Left lobe of liver (tissue), 2 donors: Measurements from ENCODE around the gene ARHGAP24. TPM values are rescaled to one million over a fixed set of nuclear protein-coding genes. Genes with fewer than 3 reads are reported as not detected.

ENCODE experiments used
- ATAC-seq: fragments of 200-7000 bp; cut with Tn5 transposase; one replicate; pipeline ENCODE4 v1.9.1; 2020; ENCODE audit warnings: mild to moderate bottlenecking, moderate library complexity
- DNase-seq: peaks from one replicate; pipeline ENCODE4 v3.0.0-alpha.2; 2020; ENCODE audit warnings: low spot score
- total RNA-seq: library from RNA; stranded (reverse); gene quantifications from one replicate; pipeline ENCODE4 v1.2.1, GENCODE V29; 2021
- donor health status: DM: no; HTN: no; CAD: no; lungs with moderate emphysema.
- donor health status: DM: no; HTN: yes; CAD: no.

Gene ARHGAP24
- total RNA-seq, 1 donor from 2014 or later: 6.8 TPM

DNA sequence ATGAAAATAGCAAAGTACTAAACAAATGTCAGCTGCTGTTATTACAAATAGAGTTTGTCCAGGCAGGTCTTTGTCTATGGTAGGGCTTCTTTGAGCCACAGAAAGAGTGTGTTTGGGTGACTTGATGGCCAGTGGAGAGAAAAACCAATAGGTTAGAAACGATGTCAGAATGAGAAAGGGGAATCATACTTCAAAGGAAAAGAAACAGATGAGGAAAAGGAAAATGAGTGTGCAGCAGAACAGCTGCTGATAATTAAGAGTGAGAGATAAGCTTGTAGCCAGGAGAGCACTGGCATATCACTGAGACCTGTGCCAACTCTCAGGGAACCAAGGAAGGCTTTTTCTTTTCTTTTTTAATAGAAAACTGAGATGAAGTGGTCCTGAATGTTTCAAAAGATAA is 257.2 kb downstream of the ARHGAP24 start:
- DNase-seq: no peak
- no peak for ATAC-seq

DNA sequence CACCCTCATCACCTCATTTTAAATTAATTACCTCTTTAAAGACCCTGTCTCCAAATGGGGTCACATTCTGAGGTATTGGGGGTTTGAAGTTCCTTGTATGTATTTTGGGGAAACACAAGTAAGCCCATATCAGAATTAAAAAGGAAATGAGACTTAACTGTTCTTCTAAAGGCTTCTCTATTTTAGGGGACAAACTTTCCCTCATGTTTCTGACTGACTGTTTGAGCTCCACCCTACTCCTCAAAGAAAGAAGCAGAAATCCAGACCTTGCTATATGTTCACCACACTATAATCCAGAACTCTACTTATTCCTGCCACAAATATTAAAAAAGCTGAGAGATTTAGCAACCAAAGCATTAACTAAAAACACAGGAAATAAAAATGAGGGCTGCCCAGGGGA is 258.8 kb downstream of the ARHGAP24 start:
- ATAC-seq (peak; percentile 16), DNase-seq (no peak)

DNA sequence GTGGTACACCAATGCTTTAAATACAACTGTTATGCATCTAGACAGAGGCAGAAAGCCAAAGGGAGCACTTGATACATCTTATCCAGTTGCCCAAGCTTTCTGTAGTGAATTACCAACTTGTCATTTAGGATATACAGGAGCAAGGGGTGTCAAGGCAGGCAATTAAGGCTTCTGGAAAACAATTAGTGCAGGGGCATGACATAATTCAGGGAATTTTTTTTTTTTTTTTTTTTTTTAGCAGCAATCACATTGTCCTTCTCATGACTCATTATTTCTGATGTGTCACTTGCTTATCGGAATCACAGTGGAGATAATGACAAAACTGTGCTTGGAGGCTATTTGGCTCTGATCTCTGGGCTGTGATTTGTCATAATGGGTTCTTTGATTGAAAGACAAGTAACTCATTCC is 259.5 kb downstream of the ARHGAP24 start:
- ATAC-seq: no peak

DNA sequence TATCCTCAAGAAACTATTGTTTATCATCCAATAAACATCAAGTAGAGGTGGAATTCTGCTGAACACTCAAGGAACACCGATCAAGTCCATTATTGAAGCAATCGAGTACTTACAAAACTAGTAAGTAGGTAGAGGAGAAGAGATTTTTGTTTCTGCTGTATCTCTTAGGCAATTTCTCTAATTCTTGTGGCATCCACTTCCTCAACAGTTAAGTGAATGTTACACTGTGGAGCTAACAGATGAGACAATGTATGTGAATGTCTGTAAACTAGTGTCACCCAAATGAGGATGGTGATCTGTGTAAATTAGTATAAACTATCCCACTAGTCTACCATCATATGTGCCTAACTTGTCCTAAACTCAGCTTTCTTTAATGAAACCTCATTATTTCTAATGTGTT is 261.6 kb downstream of the ARHGAP24 start:
- DNase-seq (no peak), ATAC-seq (no peak)

More for the DNA sequence above, 259.5 kb downstream of the ARHGAP24 start:
- no peak for DNase-seq

DNA sequence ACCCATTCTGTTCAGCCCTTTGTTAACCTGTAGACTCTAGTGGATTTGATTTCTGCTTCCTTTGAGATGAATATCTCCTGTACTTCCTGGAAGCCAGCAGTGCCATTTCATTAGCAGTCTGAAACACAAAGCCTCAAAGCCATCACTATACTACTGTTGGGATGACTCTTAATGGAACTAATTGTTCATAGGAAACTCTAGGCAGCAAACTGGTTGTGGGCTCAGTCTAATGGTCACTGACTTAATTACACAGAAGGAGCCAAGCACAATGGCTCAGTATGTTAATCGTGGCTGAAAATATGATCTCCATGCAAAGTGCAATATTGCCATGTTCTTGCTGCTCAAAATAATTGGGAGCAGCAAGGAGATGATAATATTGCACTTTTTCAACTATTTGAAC is 262.3 kb downstream of the ARHGAP24 start:
- ATAC-seq: no peak

DNA sequence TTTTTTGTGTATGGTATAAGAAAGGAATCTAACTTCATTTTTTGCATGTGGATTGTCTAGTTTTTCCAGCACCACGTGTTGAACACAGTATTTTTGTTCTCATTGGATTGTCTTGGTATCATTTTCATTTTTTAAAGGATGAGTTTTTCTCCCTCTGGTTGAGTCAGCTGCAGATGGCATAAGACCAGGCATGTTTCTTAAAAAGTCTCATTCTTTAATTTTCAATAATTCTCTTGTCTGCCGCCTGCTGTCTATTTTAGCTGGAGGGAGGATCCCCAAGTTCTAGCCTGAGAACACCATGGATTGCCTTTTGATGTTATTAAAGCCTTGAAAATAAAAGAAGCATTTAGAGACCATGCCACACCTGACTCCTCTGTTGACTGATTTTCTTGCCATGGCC is 263.8 kb downstream of the ARHGAP24 start:
- DNase-seq (no peak), ATAC-seq (no peak)

More for the DNA sequence above, 262.3 kb downstream of the ARHGAP24 start:
- no peak for DNase-seq

DNA sequence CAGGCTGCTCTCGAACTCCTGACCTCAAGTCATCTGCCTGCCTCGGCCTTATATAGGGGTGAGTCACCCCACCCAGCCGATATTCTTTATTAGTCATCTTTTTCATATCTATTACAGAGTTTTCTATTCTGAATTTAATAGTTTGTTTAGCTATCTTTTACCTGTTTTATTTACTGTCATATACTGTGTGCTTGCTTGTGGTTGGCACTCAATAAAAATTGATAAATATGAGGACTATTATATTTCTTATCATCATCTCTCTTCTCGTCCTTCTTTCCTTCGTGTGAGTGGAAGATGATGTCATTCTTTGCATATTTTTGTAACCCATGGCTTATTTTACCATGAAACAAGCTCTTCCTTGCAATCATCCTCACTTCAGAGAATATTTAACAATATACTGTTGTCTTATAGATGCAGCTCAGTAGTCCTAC is 265.5 kb downstream of the ARHGAP24 start:
- ATAC-seq: no peak
- DNase-seq: no peak

DNA sequence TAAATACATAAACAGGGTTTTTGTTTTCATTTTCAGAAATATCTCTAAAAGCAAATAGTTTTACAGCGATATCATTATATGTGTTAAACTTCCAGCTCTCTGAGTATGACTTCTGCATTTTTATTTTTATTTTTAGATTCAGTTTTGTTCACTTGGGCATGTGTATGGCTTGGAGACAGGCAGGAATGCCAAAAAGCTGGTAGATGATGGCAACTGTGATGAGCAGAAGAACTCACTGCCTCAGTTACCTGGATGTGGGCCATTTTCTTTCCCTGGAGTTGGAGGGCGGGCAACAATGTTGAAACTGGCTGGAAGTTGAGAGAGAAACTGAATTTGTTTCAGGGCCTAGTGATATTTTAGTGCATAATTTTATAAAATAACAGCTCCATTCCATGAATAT is 266.4 kb downstream of the ARHGAP24 start:
- ATAC-seq: no peak

DNA sequence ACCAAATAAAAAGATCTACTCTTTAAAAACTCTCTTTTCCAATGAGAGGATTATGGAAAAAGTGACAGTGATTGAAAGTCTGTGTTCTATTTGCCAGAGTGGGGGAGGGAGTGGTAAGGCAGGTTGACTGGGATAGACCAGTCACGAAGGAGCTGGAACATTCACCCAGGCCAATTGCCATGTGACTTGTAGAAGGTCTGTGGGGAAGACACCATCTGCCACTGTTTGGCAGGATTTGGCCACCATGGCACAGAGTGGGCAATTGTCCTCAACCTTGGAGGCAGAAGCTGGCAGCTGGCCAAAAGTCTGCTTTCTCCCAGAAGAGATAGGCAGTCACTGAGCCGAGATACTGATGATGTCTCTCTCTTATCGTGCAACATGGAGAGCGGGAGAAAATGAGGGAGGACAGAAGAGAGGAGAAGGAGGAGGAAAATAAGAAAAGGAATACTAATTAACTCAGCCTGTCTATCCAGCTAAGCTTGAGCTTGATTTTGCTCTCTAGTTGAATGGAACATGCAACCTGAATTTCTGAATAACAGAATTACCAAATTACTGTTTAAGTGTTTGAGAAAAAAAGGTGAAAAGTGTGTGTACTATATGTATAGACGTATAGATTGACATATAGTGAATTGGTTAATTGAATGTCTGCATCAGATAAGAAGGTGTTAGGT is 267.1 kb downstream of the ARHGAP24 start:
- ATAC-seq (no peak), DNase-seq (no peak)

More for the DNA sequence above, 266.4 kb downstream of the ARHGAP24 start:
- no peak for DNase-seq

DNA sequence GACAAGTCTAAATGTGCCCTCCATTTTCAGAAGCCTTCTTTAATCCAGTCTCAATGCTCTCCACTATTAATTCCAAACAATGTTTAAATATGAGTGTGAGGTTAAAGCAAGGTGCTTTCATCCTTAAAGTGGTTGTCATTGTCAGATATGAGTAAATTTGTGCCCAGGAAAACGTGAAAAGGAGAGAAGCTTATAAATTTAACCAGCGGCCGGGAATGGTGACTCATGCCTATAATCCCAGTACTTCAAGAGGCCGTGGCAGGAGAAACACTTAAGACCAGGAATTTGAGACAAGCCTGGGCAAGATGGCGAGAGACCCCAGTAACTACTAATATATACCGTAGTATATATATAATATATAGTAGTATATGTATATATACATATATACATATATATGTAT is 270.0 kb downstream of the ARHGAP24 start:
- no peak for DNase-seq

DNA sequence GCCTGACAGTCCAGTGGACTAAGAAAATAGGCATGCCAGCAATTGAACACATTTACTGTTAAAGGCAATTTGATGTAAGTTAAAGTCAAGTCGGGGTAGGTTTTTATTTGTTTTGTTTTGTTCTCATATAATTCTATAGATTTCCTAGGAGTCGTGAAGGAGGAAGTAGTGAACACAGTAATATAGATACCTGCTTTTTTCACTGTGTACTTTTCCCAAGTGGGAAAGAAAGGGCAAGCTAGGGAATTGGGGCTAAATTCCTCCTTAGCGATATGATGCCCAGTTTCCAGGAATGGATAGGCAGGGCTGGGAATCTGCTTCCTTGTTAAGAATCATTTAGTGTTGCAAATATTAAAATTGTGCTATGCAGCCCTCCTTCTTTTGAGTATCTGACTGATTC is 271.0 kb downstream of the ARHGAP24 start:
- DNase-seq (no peak), ATAC-seq (no peak)

More for the DNA sequence above, 270.0 kb downstream of the ARHGAP24 start:
- no peak for ATAC-seq

DNA sequence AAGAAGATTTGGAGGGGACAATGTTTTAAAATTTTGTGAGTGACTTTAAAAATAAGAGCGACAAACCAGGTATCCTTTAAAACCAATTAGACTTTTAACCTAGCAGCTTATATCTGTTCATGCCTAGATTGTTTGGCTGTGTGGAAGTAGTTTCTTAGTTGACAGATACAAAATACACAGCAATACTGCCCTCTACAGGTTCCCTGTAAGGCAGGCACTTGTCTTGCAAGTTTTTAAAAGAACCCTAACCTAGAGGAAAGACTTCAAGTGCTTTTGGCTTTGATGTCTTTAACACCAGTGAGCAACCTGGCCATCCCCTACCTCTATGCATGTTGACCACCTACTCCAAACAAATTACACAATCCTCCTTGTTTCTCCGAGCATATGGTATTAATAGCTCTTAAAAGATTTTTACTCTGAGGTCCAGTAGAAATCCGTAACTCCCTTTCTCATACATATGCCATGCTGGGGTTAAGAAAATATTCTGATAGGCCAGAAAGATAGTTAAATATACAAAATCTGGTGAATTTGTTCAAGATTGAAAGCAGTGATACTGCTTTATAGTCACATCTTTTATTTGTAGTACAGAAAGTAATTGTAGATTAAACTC is 273.0 kb downstream of the ARHGAP24 start:
- DNase-seq (no peak), ATAC-seq (peak; percentile 96)

DNA sequence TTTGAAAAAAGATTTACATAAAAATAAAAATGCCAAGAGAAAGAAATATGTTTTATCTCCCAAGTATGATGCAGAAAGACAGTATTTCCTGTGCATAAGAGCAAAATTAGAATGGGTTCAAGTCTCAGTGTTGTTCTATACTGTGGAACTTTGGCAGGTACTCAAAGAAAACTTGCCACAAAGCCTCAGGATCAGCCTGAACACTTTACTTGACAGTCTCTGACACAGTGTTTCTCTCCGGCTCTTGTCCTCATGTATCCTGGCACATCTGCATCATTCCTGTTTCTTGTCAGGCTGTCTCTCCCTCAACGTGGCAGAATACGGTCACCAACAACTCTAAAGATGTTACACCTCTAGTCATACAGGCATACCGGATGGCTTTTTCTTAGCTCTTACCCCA is 273.7 kb downstream of the ARHGAP24 start:
- ATAC-seq: no peak
- no peak for DNase-seq

DNA sequence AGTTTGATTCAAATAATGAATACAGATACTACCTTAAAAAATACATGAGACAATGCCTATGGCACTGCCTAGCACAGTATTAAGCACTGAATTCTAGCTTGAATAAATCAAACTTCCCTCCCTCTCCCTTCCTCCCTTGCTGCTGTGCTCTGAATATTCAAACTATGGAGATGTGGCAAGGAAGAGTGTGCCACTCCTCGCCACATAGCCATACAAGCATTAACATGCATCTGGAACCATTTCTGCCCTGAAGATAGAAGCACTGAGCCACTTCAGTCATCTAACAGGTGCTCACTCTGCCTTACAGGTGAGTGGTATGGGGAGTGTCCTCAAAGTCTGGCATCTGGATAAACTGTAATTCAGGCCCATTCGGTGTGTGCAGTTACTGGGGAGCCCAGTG is 276.9 kb downstream of the ARHGAP24 start:
- no peak for DNase-seq
- ATAC-seq: no peak

DNA sequence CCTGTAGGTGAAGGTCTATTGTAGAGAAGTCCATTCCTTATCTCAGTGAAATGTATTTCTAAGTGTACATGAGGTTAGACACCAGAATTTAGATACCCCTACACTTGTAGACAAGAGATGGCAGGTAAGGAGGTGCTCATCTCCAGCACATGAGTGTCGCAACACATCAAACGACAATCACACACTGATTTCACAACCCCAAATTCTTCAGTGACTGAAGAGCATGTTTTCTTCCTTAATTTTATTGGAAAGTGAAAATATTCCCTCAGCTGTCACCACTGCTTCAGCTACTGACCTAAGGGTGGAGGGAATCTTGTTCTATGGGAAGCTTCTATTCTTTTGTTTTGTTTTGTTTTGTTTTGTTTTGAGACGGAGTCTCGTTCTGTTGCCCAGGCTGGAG is 280.3 kb downstream of the ARHGAP24 start:
- DNase-seq (no peak), ATAC-seq (no peak)

DNA sequence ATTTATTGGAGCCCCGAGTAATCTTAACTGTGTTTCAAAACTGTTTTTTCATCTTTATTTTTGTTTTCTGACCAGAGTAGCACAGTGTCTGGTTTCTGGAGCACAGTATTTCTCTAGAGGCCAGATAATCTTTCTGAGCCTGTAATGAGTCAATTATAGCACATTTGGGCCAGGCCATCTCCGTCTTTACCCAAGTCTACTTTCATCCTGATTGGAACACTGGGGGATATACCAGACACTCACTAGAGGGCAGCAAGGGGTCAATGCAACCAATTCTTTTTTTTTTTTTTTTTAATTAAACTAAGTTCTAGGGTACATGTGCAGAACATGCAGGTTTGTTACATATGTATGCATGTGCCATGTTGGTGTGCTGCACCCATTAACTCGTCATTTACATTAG is 282.0 kb downstream of the ARHGAP24 start:
- ATAC-seq (peak; percentile 87), DNase-seq (no peak)

DNA sequence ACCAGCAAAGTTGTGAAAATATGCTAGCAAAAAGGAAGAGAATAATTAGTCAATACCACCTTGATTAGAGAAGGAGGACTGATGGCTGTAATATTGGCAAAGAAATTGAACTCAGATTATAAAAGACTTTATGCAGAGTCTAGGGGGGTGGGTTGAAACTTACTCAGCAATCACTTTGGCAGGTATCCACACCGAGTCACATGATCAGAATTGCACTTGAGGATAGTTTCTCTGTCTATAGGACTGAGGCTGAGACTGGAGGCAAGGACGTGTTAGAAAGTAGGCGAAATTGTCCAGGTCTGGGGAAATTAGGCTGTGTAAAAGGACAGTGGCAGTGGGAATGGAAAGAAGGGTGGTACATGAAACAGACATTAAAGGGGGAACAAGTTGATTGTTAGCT is 284.4 kb downstream of the ARHGAP24 start:
- ATAC-seq (no peak), DNase-seq (no peak)

DNA sequence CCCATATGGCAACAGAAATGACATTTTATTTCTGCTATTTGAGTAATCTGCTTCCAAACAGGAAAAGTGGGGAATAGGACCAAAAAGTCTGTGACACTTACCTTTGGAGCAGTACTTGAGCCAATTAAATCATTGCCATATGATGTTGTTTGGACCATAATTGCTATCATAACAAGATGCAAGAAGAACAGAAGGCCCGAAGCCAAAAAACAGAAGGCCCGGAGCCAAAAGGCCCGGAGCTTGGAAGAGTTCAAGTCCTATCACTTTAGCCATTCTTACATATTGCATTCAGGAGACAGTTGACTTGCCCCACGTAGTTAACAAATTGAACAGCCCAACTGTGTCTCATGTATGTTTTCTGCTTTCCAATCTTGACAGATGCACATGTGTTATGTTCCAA is 285.6 kb downstream of the ARHGAP24 start:
- DNase-seq: no peak
- ATAC-seq: no peak

DNA sequence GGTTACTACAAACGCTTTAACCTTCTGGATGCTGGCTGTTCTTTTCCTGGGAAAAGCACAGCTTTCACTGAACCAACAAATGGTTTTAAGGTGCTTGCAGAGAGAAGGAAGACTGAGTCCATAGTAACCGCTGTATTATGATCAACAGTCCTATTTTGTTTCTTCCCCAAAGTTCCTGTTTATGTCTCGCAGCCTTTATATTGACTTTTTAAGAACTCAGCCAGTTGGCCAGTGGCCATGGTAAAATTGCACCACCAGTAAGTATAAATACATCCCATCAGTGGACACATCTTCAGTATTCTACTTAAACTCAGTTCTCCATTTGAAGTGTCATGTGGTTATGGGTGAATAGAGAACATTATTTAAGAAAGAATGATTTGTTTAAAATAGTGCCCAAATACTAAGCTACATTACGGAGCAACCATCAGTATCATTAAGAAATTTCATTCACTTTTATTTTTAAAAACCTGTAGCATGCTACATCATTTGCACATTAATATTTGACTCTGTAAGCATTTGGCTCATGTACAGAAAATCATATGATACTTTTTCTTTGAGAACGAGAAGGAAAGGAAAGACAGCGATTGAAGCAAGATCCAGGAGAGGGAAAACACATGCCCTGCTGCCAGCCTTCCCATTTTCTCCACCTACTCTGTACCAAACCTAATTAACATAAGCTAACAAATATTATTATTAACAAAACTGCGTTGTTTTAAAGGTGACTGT is 287.0 kb downstream of the ARHGAP24 start:
- no peak for ATAC-seq
- DNase-seq: no peak

DNA sequence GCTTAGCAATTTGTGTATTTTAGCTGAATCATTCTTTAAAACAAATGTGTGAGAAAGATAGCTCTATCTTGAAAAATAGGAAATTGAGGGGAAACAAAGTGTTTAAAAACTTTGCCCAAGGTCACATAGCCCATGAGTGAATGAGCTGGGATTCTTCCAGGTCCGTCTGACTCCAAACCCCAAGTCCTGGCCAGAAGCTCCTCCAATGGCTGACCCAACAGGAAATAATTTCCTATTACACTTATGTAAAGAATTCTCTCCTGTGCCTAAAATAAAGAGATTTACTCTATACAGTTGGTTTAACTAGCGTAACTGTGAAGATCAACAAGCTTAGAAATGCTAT is 287.6 kb downstream of the ARHGAP24 start:
- ATAC-seq (no peak), DNase-seq (no peak)

DNA sequence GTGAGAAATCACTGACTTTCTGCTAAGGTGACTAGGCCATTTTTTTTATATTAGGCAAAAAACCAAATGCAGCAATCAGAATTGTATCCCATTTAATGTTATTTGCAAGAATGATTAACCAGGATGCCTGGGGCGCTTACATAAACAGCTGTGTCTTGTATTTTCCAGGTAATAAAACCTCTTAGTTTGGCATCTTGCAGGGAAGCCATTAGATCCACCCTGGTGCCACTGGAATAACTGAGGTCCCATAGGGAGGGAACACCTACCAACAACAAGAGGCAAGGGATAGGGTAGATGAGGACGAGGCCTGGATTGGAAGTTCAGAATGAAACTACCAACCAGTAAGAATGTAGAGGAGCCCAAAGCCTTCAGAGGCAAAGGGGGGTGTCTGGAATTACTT is 288.3 kb downstream of the ARHGAP24 start:
- ATAC-seq: no peak
- no peak for DNase-seq

DNA sequence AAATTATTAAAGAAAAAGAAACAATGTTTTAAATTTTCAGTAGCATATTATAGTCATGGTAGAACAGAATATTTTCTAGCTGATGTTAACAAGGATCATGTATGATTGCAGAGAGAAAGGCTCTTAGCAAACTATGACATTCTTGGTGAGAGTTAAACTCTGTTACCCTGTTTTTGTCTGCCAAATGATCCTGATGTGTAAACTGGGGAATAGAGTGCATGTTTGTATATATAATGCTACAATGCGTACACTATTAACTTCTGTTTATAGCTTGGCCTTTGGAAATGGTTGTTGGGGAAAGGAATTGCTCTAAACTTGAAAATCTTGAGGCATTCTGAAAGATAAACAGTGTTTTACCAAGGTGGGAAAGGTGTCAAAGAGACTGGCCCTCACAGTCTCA is 292.7 kb downstream of the ARHGAP24 start:
- DNase-seq (no peak), ATAC-seq (no peak)
